Esophagus squamous epithelium (tissue), 5 donors: ENCODE data around the gene OR51B5. TPM values are rescaled to one million over a fixed set of nuclear protein-coding genes. Genes with fewer than 3 reads are reported as not detected.
"Not testable (repeated sequence)": the region's sequence is repeated elsewhere in the genome, so short reads cannot be mapped to it uniquely, and the experiment has no call there.

Source experiments
- DNase-seq: peaks from one replicate; lab custom pipeline; 2025; lab: John Stamatoyannopoulos, UW
- H3K27ac ChIP-seq, 4 donors: fragments of 200-600 bp; sonication (generic); one replicate each; pipeline ENCODE4 v1.5.1; 2016 to 2019; ENCODE audit warnings: mild to moderate bottlenecking in 1 of 4
- H3K27me3 ChIP-seq, 4 donors: fragments of 200-600 bp; sonication (generic); 1 replicate in 3 of 4; 2 replicates in 1 of 4; pipeline versions ENCODE4 v1.5.1 to v1.6.0; 2017 to 2021; ENCODE audit warnings: antibody characterized with exemption in 1 of 4
- H3K36me3 ChIP-seq, 3 donors: fragments of 200-600 bp; sonication (generic); one replicate each; pipeline ENCODE4 v1.5.1; 2016 to 2019
- H3K4me1 ChIP-seq, 3 donors: fragments of 200-600 bp; sonication (generic); one replicate each; pipeline ENCODE4 v1.5.1; 2017 to 2019
- H3K4me3 ChIP-seq, 4 donors: fragments of 200-600 bp; sonication (generic); 1 replicate in 3 of 4; 2 replicates in 1 of 4; pipeline ENCODE4 v1.5.1; 2016 to 2019; ENCODE audit warnings: mild to moderate bottlenecking in 2 of 4, moderate library complexity in 1 of 4
- H3K9me3 ChIP-seq, 3 donors: fragments of 200-600 bp; sonication (generic); one replicate each; pipeline ENCODE4 v1.5.1; 2016 to 2019
- POLR2A ChIP-seq, 4 donors: fragments of 450-650 bp; IDR thresholded peaks; one replicate each; pipeline ENCODE4 v1.6.1; 2017; ENCODE audit warnings: antibody characterized with exemption in 4 of 4, mild to moderate bottlenecking in 4 of 4, moderate library complexity in 3 of 4
- WGBS, 2 donors: methylation state at CpG; one replicate each; pipeline ENCODE4 v1.1.5; 2018; 5-methylcytosine and 5-hydroxymethylcytosine counted together
- intact Hi-C: fragments of 100-400 bp; cut with DNase I; formaldehyde crosslinking; loops from one replicate; pipeline ENCODE4 v1.15.0; 2022
- total RNA-seq, 4 donors: library from RNA; depleted of rRNA; stranded (reverse); fragments of >200 nt; gene quantifications; one replicate each; pipeline ENCODE4 v1.1.0, GENCODE V29; 2016
- TF ChIP-seq, protein P1 (sequence below), 6 experiments: fragments of 450-650 bp in 4 of 6; fragments of 200-600 bp in 2 of 6; sonication (generic) in 2 of 6; IDR thresholded peaks; one replicate each; pipeline ENCODE4 v1.5.1; 2016 to 2019; ENCODE audit warnings: antibody characterized with exemption in 6 of 6, mild to moderate bottlenecking in 4 of 6, moderate library complexity in 4 of 6
- donor health status: DM: yes; HTN: yes; CAD: no.

OR51B5 gene
- total RNA-seq, 4 donors from 2014 or later = 0.57 TPM; not detected in 3

GRCh38 chr11:5348551-5349194, 5.3 kb upstream of the OR51B5 start:
- no peaks in the 10 kb centered on the region for H3K27me3 ChIP-seq
- H3K36me3 ChIP-seq = no peaks in the 10 kb centered on the region
- DNase-seq = no peak
- no peaks in the 10 kb centered on the region for H3K9me3 ChIP-seq
- no peak for TF ChIP-seq POLR2A (IDR thresholded peaks at IDR 0.05)
- TF ChIP-seq, protein P1, sequence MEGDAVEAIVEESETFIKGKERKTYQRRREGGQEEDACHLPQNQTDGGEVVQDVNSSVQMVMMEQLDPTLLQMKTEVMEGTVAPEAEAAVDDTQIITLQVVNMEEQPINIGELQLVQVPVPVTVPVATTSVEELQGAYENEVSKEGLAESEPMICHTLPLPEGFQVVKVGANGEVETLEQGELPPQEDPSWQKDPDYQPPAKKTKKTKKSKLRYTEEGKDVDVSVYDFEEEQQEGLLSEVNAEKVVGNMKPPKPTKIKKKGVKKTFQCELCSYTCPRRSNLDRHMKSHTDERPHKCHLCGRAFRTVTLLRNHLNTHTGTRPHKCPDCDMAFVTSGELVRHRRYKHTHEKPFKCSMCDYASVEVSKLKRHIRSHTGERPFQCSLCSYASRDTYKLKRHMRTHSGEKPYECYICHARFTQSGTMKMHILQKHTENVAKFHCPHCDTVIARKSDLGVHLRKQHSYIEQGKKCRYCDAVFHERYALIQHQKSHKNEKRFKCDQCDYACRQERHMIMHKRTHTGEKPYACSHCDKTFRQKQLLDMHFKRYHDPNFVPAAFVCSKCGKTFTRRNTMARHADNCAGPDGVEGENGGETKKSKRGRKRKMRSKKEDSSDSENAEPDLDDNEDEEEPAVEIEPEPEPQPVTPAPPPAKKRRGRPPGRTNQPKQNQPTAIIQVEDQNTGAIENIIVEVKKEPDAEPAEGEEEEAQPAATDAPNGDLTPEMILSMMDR (IDR thresholded peaks at IDR 0.05) = no peak
- H3K4me1 ChIP-seq = no peaks in the 10 kb centered on the region
- 27 to 29% methylated on average over 3 of the region's 3 CpGs for WGBS, 2 donors
- no peak overlapping the region for H3K27ac ChIP-seq
- intact Hi-C loops = no loop called here
- no peak overlapping the region for H3K4me3 ChIP-seq

DNA sequence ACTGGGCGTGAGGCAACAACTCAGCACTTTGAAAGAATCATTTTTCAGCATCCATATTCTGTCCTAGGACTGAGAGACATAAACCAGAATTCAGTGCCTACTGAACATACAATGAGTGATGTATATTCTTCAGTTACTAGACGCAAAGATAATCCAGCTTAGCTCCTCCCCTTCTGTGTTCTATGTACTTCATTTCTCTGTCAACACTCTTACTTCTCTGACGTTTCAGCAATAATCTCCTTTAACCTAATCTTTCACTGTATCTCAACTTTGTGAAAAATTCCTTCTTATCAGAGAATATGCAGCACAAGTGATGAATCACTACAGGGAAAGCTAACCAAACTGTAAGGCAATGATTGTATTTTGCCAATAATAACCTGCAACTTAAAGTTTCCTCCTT, 2.5 kb upstream of the OR51B5 start:
- TF ChIP-seq, protein P1 (IDR thresholded peaks at IDR 0.05) = no peak
- TF ChIP-seq POLR2A (IDR thresholded peaks at IDR 0.05) = no peak
- Histone ChIP-seq H3K27me3 (no peaks in the 10 kb centered on the region), H3K27ac (no peak overlapping the region), H3K4me3 (no peak overlapping the region), H3K4me1 (no peaks in the 10 kb centered on the region), H3K36me3 (no peaks in the 10 kb centered on the region), H3K9me3 (no peaks in the 10 kb centered on the region)
- DNase-seq = no peak
- WGBS, 2 donors = 50 to 54% methylated on average over 3 of the region's 3 CpGs
- intact Hi-C loops = no loop called here

GRCh38 chr11:5339771-5340322, 3.5 kb downstream of the OR51B5 start:
- Histone ChIP-seq H3K9me3 (no peaks in the 10 kb centered on the region), H3K27ac (no peak overlapping the region), H3K4me3 (no peak overlapping the region), H3K36me3 (no peaks in the 10 kb centered on the region), H3K27me3 (no peaks in the 10 kb centered on the region), H3K4me1 (no peaks in the 10 kb centered on the region)
- no peak for DNase-seq
- WGBS, 2 donors = 71 to 79% methylated on average over 1 of the region's 1 CpG
- TF ChIP-seq, protein P1 (IDR thresholded peaks at IDR 0.05) = no peak
- no peak for TF ChIP-seq POLR2A (IDR thresholded peaks at IDR 0.05)
- intact Hi-C loops = no loop called here

GRCh38 chr11:5337253-5337652, 6.1 kb downstream of the OR51B5 start:
- DNase-seq, H3K36me3 ChIP-seq, H3K4me1 ChIP-seq, H3K4me3 ChIP-seq, H3K9me3 ChIP-seq, H3K27ac ChIP-seq, H3K27me3 ChIP-seq, intact Hi-C loops: not testable (repeated sequence)
- WGBS, 2 donors = 63 to 70% methylated on average over 1 of the region's 1 CpG

- TF ChIP-seq POLR2A (IDR thresholded peaks at IDR 0.05) = no peak
- Histone ChIP-seq H3K27me3 (no peaks in the 10 kb centered on the region), H3K4me3 (no peak overlapping the region), H3K27ac (no peak overlapping the region), H3K9me3 (no peaks in the 10 kb centered on the region), H3K4me1 (no peaks in the 10 kb centered on the region), H3K36me3 (no peaks in the 10 kb centered on the region)
- intact Hi-C loops = no loop called here
- DNase-seq = no peak
Observed at GRCh38 chr11:5336331-5336730, 7.0 kb downstream of the OR51B5 start.

DNA sequence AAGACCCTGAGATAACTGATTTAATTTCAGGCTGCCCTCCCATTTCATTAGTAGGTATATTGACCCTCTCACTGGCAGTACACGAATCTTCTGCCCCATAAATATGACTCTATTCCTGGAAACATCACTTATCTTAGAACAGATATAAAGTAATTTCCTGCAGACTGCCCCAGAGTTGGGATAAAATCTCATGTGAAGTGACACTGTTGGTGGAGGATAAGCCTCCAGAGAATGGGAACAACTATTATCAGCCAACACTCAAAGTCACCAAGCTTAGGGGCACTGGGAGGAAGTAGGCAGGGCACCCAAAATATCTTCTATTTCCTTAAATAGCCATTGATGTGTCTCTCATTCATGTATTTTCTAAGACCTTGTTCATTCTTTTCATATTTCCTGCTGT, 8.2 kb downstream of the OR51B5 start:
- Histone ChIP-seq H3K27me3 (no peaks in the 10 kb centered on the region), H3K27ac (no peak overlapping the region), H3K9me3 (no peaks in the 10 kb centered on the region), H3K4me1 (no peaks in the 10 kb centered on the region), H3K36me3 (no peaks in the 10 kb centered on the region), H3K4me3 (no peak overlapping the region)
- no peak for TF ChIP-seq POLR2A (IDR thresholded peaks at IDR 0.05)
- TF ChIP-seq, protein P1 (IDR thresholded peaks at IDR 0.05) = no peak
- intact Hi-C loops = no loop called here
- 9 to 22% methylated on average over 1 of the region's 1 CpG for WGBS, 2 donors
- DNase-seq = no peak
